Measurements from ENCODE around the gene SMAD3.

The SMAD3 gene

GRCh38 chr15:67125589-67126502 lies 60.4 kb downstream of the SMAD3 start:
- H3K9me3 ChIP-seq (ENCODE audit: insufficient read depth, low read length): no peaks in the 10 kb centered on the region
- peaks cover 44% of the 10 kb centered on the region for H3K36me3 ChIP-seq (ENCODE audit: insufficient read depth, insufficient read length, low read length)
- H3K9ac ChIP-seq (ENCODE audit: insufficient read length, low read depth): no peak overlapping the region
- H3K4me1 ChIP-seq (ENCODE audit: insufficient read depth, insufficient read length): peaks cover 5% of the 10 kb centered on the region
- no peak for DNase-seq (ENCODE audit: low read depth, low spot score)
- no peak overlapping the region for H3K4me3 ChIP-seq (ENCODE audit: insufficient read length, low read depth)
- H3K27me3 ChIP-seq (ENCODE audit: insufficient read depth, insufficient read length): no peaks in the 10 kb centered on the region
- no peak for TF ChIP-seq YY1 (IDR thresholded peaks at IDR 0.05; ENCODE audit: insufficient read depth, insufficient read length)
- no peak for TF ChIP-seq ZNF274 (IDR thresholded peaks at IDR 0.05; ENCODE audit: low read depth, low read length)
- no peak for TF ChIP-seq SUZ12 (IDR thresholded peaks at IDR 0.05; ENCODE audit: extremely low read depth, insufficient read depth, insufficient read length)

- DNase-seq (ENCODE audit: low read depth, low spot score): no peak
These were observed 61.3 kb downstream of the SMAD3 start for GRCh38 chr15:67126551-67127330.

GRCh38 chr15:67127331-67127664 lies 61.9 kb downstream of the SMAD3 start:
- TF ChIP-seq YY1 (IDR thresholded peaks at IDR 0.05; ENCODE audit: insufficient read depth, insufficient read length) (no peak), ZNF274 (IDR thresholded peaks at IDR 0.05; ENCODE audit: low read depth, low read length) (no peak), SUZ12 (IDR thresholded peaks at IDR 0.05; ENCODE audit: extremely low read depth, insufficient read depth, insufficient read length) (no peak)
- DNase-seq (ENCODE audit: low read depth, low spot score): no peak
- no peak overlapping the region for H3K9ac ChIP-seq (ENCODE audit: insufficient read length, low read depth)
- H3K9me3 ChIP-seq (ENCODE audit: insufficient read depth, low read length): no peaks in the 10 kb centered on the region
- peaks cover 45% of the 10 kb centered on the region for H3K36me3 ChIP-seq (ENCODE audit: insufficient read depth, insufficient read length, low read length)
- no peaks in the 10 kb centered on the region for H3K27me3 ChIP-seq (ENCODE audit: insufficient read depth, insufficient read length)
- H3K4me1 ChIP-seq (ENCODE audit: insufficient read depth, insufficient read length): peaks cover 5% of the 10 kb centered on the region
- no peak overlapping the region for H3K4me3 ChIP-seq (ENCODE audit: insufficient read length, low read depth)

More at GRCh38 chr15:67126551-67127330, 61.3 kb downstream of the SMAD3 start:
- Histone ChIP-seq H3K27me3 (ENCODE audit: insufficient read depth, insufficient read length) (no peaks in the 10 kb centered on the region), H3K9ac (ENCODE audit: insufficient read length, low read depth) (no peak overlapping the region), H3K36me3 (ENCODE audit: insufficient read depth, insufficient read length, low read length) (peaks cover 44% of the 10 kb centered on the region), H3K9me3 (ENCODE audit: insufficient read depth, low read length) (no peaks in the 10 kb centered on the region), H3K4me1 (ENCODE audit: insufficient read depth, insufficient read length) (peaks cover 5% of the 10 kb centered on the region), H3K4me3 (ENCODE audit: insufficient read length, low read depth) (no peak overlapping the region)
- TF ChIP-seq ZNF274 (IDR thresholded peaks at IDR 0.05; ENCODE audit: low read depth, low read length) (no peak), YY1 (IDR thresholded peaks at IDR 0.05; ENCODE audit: insufficient read depth, insufficient read length) (no peak)

- Histone ChIP-seq H3K9ac (ENCODE audit: insufficient read length, low read depth) (no peak overlapping the region), H3K4me3 (ENCODE audit: insufficient read length, low read depth) (no peak overlapping the region), H3K9me3 (ENCODE audit: insufficient read depth, low read length) (no peaks in the 10 kb centered on the region), H3K36me3 (ENCODE audit: insufficient read depth, insufficient read length, low read length) (peaks cover 43% of the 10 kb centered on the region), H3K27me3 (ENCODE audit: insufficient read depth, insufficient read length) (no peaks in the 10 kb centered on the region), H3K4me1 (ENCODE audit: insufficient read depth, insufficient read length) (peaks cover 5% of the 10 kb centered on the region)
- no peak for TF ChIP-seq ZNF274 (IDR thresholded peaks at IDR 0.05; ENCODE audit: low read depth, low read length)
- no peak for TF ChIP-seq YY1 (IDR thresholded peaks at IDR 0.05; ENCODE audit: insufficient read depth, insufficient read length)
- no peak for TF ChIP-seq SUZ12 (IDR thresholded peaks at IDR 0.05; ENCODE audit: extremely low read depth, insufficient read depth, insufficient read length)
- DNase-seq (ENCODE audit: low read depth, low spot score): no peak
These were observed 62.6 kb downstream of the SMAD3 start for GRCh38 chr15:67127965-67128364.

GRCh38 chr15:67130166-67130565 lies 64.8 kb downstream of the SMAD3 start:
- Histone ChIP-seq H3K36me3 (ENCODE audit: insufficient read depth, insufficient read length, low read length) (peaks cover 39% of the 10 kb centered on the region), H3K4me1 (ENCODE audit: insufficient read depth, insufficient read length) (peaks cover 13% of the 10 kb centered on the region), H3K9me3 (ENCODE audit: insufficient read depth, low read length) (no peaks in the 10 kb centered on the region), H3K9ac (ENCODE audit: insufficient read length, low read depth) (no peak overlapping the region), H3K4me3 (ENCODE audit: insufficient read length, low read depth) (no peak overlapping the region), H3K27me3 (ENCODE audit: insufficient read depth, insufficient read length) (no peaks in the 10 kb centered on the region)
- no peak for TF ChIP-seq YY1 (IDR thresholded peaks at IDR 0.05; ENCODE audit: insufficient read depth, insufficient read length)
- TF ChIP-seq SUZ12 (IDR thresholded peaks at IDR 0.05; ENCODE audit: extremely low read depth, insufficient read depth, insufficient read length): no peak
- no peak for TF ChIP-seq ZNF274 (IDR thresholded peaks at IDR 0.05; ENCODE audit: low read depth, low read length)
- DNase-seq (ENCODE audit: low read depth, low spot score): no peak

- Histone ChIP-seq H3K36me3 (ENCODE audit: insufficient read depth, insufficient read length, low read length) (peaks cover 35% of the 10 kb centered on the region), H3K9ac (ENCODE audit: insufficient read length, low read depth) (no peak overlapping the region), H3K9me3 (ENCODE audit: insufficient read depth, low read length) (no peaks in the 10 kb centered on the region), H3K4me1 (ENCODE audit: insufficient read depth, insufficient read length) (peaks cover 10% of the 10 kb centered on the region), H3K27me3 (ENCODE audit: insufficient read depth, insufficient read length) (no peaks in the 10 kb centered on the region), H3K4me3 (ENCODE audit: insufficient read length, low read depth) (no peak overlapping the region)
- DNase-seq (ENCODE audit: low read depth, low spot score): no peak
- TF ChIP-seq SUZ12 (IDR thresholded peaks at IDR 0.05; ENCODE audit: extremely low read depth, insufficient read depth, insufficient read length): no peak
- TF ChIP-seq ZNF274 (IDR thresholded peaks at IDR 0.05; ENCODE audit: low read depth, low read length): no peak
These were observed 65.5 kb downstream of the SMAD3 start for GRCh38 chr15:67130673-67131601.
